Measurements from ENCODE around the gene NEGR1. TPM values are rescaled to one million over a fixed set of nuclear protein-coding genes. Genes with fewer than 3 reads are reported as not detected.
"Not testable (repeated sequence)": the region's sequence is repeated elsewhere in the genome, so short reads cannot be mapped to it uniquely, and the experiment has no call there.

Gene NEGR1
- total RNA-seq, 1 experiment from 2014 or later, result 2.1 TPM

GRCh38 chr1:72280131-72280530 lies 2.2 kb downstream of the NEGR1 start:
- Histone ChIP-seq H3K4me3 (ENCODE audit: insufficient read depth, low read depth, low read length) (no peak overlapping the region), H3K27me3 (ENCODE audit: control insufficient read depth, insufficient read depth, low read length) (peaks cover 21% of the 10 kb centered on the region)

DNA sequence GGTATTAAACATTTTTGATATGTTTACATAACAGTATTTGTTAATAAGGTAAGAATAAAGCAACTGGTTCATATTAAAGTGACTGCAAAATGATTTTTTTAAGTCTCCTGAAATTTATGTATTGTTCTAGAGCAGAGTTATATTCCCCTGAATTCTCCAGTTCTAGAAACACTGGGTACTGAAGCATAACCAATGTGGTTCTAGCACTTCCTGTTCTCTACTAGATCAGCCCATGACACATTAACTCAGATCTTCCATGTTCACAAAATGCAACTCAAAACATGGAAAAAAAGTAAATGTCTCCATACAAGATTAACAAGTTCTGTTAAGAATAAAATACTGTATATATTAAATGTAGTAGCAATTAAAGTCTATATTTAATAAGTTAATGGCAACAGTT lies 3.9 kb downstream of the NEGR1 start:
- no peak for DNase-seq
- no peaks in the 10 kb centered on the region for H3K36me3 ChIP-seq (replicated peaks; ENCODE audit: control insufficient read depth, insufficient read depth, low read length)
- peaks cover 18% of the 10 kb centered on the region for H3K27me3 ChIP-seq (ENCODE audit: control insufficient read depth, insufficient read depth, low read length)
- no peak overlapping the region for H3K4me3 ChIP-seq (ENCODE audit: insufficient read depth, low read depth, low read length)

More at GRCh38 chr1:72280131-72280530, 2.2 kb downstream of the NEGR1 start:
- H3K36me3 ChIP-seq (replicated peaks; ENCODE audit: control insufficient read depth, insufficient read depth, low read length), result no peaks in the 10 kb centered on the region
- DNase-seq, result no peak

GRCh38 chr1:72271555-72272085 lies 10.7 kb downstream of the NEGR1 start:
- no peak overlapping the region for H3K4me3 ChIP-seq (ENCODE audit: insufficient read depth, low read depth, low read length)
- no peak for DNase-seq
- no peaks in the 10 kb centered on the region for H3K27me3 ChIP-seq (ENCODE audit: control insufficient read depth, insufficient read depth, low read length)
- H3K36me3 ChIP-seq (replicated peaks; ENCODE audit: control insufficient read depth, insufficient read depth, low read length), result no peaks in the 10 kb centered on the region

DNA sequence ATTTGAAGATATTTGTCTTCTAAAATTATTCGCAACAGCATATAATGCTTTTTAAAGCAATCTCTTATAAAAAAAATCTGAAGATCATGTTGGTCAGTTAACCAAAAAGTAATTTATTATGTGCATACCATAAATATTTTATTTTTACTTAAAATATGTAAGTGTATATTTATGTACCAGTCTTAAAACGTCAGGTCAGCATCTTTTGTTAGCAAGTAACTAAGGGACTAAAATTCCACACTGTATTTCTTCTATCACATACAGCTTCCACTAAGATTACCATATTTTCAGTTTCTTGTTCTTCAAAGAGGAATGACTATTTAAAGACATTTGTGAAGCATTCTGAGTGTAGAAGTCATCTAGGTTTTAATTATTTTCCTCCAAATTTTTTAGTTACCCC lies 19.6 kb downstream of the NEGR1 start:
- Histone ChIP-seq H3K4me3 (ENCODE audit: insufficient read depth, low read depth, low read length) (no peak overlapping the region), H3K27me3 (ENCODE audit: control insufficient read depth, insufficient read depth, low read length) (no peaks in the 10 kb centered on the region), H3K36me3 (replicated peaks; ENCODE audit: control insufficient read depth, insufficient read depth, low read length) (no peaks in the 10 kb centered on the region)
- no peak for DNase-seq

DNA sequence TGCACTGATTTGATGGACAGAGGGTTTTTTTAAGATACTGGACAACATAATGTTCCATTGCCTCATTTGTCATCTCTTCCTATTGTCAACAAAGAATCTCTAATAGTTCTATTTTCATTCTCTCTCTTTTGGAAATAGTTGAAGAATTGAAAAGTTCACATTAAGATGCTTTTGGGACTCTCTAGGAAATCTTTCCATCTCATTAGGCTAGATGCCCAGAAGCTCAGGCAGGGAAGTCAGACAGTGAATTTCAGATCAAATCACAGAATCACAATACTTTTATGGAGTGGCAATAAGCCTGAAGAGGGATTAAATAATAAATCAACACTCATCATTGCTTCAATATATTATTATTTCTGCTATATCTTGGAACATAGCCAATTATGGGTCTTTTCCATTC lies 29.2 kb downstream of the NEGR1 start:
- Histone ChIP-seq H3K36me3 (replicated peaks; ENCODE audit: control insufficient read depth, insufficient read depth, low read length) (no peaks in the 10 kb centered on the region), H3K4me3 (ENCODE audit: insufficient read depth, low read depth, low read length) (no peak overlapping the region), H3K27me3 (ENCODE audit: control insufficient read depth, insufficient read depth, low read length) (no peaks in the 10 kb centered on the region)
- DNase-seq, result no peak

DNA sequence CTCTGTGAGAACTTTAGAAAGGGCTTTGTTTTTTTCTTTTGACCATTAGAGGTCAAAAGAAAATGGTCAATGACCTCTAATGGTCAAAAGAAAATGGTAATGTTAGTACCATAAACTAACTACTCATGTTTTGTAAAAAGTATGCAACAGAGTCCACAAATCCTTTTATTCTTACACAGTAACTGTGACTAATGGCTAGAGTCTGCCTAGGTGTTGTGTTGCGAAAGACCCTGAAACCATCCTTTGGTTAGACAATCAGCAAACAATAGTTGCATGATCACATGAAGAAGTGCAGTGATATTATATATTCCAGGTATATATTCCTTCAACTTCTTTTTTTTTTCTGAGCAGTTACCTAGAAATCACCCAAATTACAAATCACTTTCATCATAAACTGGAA lies 40.9 kb downstream of the NEGR1 start:
- no peak for DNase-seq
- Histone ChIP-seq H3K36me3 (replicated peaks; ENCODE audit: control insufficient read depth, insufficient read depth, low read length) (no peaks in the 10 kb centered on the region), H3K27me3 (ENCODE audit: control insufficient read depth, insufficient read depth, low read length) (no peaks in the 10 kb centered on the region), H3K4me3 (ENCODE audit: insufficient read depth, low read depth, low read length) (no peak overlapping the region)

GRCh38 chr1:72235931-72236330 lies 46.4 kb downstream of the NEGR1 start:
- H3K27me3 ChIP-seq (ENCODE audit: control insufficient read depth, insufficient read depth, low read length); DNase-seq; H3K4me3 ChIP-seq (ENCODE audit: insufficient read depth, low read depth, low read length); H3K36me3 ChIP-seq (replicated peaks; ENCODE audit: control insufficient read depth, insufficient read depth, low read length): not testable (repeated sequence)

- Histone ChIP-seq H3K36me3 (replicated peaks; ENCODE audit: control insufficient read depth, insufficient read depth, low read length) (no peaks in the 10 kb centered on the region), H3K4me3 (ENCODE audit: insufficient read depth, low read depth, low read length) (no peak overlapping the region), H3K27me3 (ENCODE audit: control insufficient read depth, insufficient read depth, low read length) (no peaks in the 10 kb centered on the region)
- DNase-seq, result no peak
Observed at GRCh38 chr1:72235062-72235461, 47.3 kb downstream of the NEGR1 start.

DNA sequence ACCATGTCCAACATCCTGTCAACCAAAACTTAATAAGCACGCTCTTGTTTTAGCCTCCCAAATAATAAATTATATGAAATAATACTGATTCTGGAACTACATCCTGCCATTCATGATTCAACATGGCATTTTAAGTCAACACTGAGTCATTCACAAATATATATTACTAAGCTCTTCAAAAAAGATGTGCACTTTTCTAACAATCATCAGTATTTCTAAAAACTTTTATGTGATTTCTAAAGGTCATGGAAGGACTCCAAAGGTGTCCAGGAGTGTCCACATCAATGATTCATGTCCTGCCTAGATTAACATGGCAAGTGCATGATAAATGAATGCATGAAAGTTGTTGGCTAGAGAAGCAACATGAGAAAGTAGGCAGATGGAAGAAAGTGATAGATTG lies 51.6 kb downstream of the NEGR1 start:
- Histone ChIP-seq H3K36me3 (replicated peaks; ENCODE audit: control insufficient read depth, insufficient read depth, low read length) (no peaks in the 10 kb centered on the region), H3K27me3 (ENCODE audit: control insufficient read depth, insufficient read depth, low read length) (no peaks in the 10 kb centered on the region), H3K4me3 (ENCODE audit: insufficient read depth, low read depth, low read length) (no peak overlapping the region)
- no peak for DNase-seq

GRCh38 chr1:72229893-72230292 lies 52.4 kb downstream of the NEGR1 start:
- no peak for DNase-seq
- Histone ChIP-seq H3K27me3 (ENCODE audit: control insufficient read depth, insufficient read depth, low read length) (no peaks in the 10 kb centered on the region), H3K4me3 (ENCODE audit: insufficient read depth, low read depth, low read length) (no peak overlapping the region), H3K36me3 (replicated peaks; ENCODE audit: control insufficient read depth, insufficient read depth, low read length) (no peaks in the 10 kb centered on the region)

- Histone ChIP-seq H3K36me3 (replicated peaks; ENCODE audit: control insufficient read depth, insufficient read depth, low read length) (no peaks in the 10 kb centered on the region), H3K27me3 (ENCODE audit: control insufficient read depth, insufficient read depth, low read length) (no peaks in the 10 kb centered on the region), H3K4me3 (ENCODE audit: insufficient read depth, low read depth, low read length) (no peak overlapping the region)
- no peak for DNase-seq
Observed at GRCh38 chr1:72227667-72228066, 54.7 kb downstream of the NEGR1 start.

GRCh38 chr1:72224506-72224905 lies 57.8 kb downstream of the NEGR1 start:
- no peak for DNase-seq
- Histone ChIP-seq H3K27me3 (ENCODE audit: control insufficient read depth, insufficient read depth, low read length) (no peaks in the 10 kb centered on the region), H3K36me3 (replicated peaks; ENCODE audit: control insufficient read depth, insufficient read depth, low read length) (no peaks in the 10 kb centered on the region), H3K4me3 (ENCODE audit: insufficient read depth, low read depth, low read length) (no peak overlapping the region)

- no peak overlapping the region for H3K4me3 ChIP-seq (ENCODE audit: insufficient read depth, low read depth, low read length)
- H3K27me3 ChIP-seq (ENCODE audit: control insufficient read depth, insufficient read depth, low read length), result no peaks in the 10 kb centered on the region
- no peak for DNase-seq
- no peaks in the 10 kb centered on the region for H3K36me3 ChIP-seq (replicated peaks; ENCODE audit: control insufficient read depth, insufficient read depth, low read length)
Observed at GRCh38 chr1:72221811-72222210, 60.5 kb downstream of the NEGR1 start.

- DNase-seq, result no peak
- Histone ChIP-seq H3K27me3 (ENCODE audit: control insufficient read depth, insufficient read depth, low read length) (no peaks in the 10 kb centered on the region), H3K36me3 (replicated peaks; ENCODE audit: control insufficient read depth, insufficient read depth, low read length) (no peaks in the 10 kb centered on the region), H3K4me3 (ENCODE audit: insufficient read depth, low read depth, low read length) (no peak overlapping the region)
Observed at GRCh38 chr1:72218141-72218739, 64.1 kb downstream of the NEGR1 start.

DNA sequence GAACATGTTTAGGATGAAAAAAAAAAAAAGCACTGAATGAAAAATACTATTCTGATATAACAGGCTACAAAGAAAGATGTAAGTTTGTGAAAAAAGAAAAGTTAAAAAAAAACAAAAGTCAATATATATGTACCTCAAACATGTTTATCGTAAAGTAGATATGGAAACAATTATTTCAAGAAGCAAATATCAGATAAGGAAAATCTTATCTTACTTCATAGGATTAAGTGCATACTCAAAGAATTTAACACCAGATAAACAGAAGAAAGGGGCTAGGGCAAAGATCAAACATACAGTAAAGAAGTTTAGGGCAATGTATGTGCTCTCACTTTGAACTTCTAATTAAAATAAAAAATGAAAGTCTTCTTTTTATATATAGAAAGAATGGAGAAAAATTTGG lies 75.3 kb downstream of the NEGR1 start:
- Histone ChIP-seq H3K4me3 (ENCODE audit: insufficient read depth, low read depth, low read length) (no peak overlapping the region), H3K36me3 (replicated peaks; ENCODE audit: control insufficient read depth, insufficient read depth, low read length) (no peaks in the 10 kb centered on the region), H3K27me3 (ENCODE audit: control insufficient read depth, insufficient read depth, low read length) (no peaks in the 10 kb centered on the region)
- no peak for DNase-seq

- no peak for DNase-seq
- no peak overlapping the region for H3K4me3 ChIP-seq (ENCODE audit: insufficient read depth, low read depth, low read length)
- no peaks in the 10 kb centered on the region for H3K27me3 ChIP-seq (ENCODE audit: control insufficient read depth, insufficient read depth, low read length)
- H3K36me3 ChIP-seq (replicated peaks; ENCODE audit: control insufficient read depth, insufficient read depth, low read length), result no peaks in the 10 kb centered on the region
Observed at GRCh38 chr1:72202761-72203160, 79.6 kb downstream of the NEGR1 start.
